ENCODE measurements around the gene THOC7.

THOC7 gene

DNA sequence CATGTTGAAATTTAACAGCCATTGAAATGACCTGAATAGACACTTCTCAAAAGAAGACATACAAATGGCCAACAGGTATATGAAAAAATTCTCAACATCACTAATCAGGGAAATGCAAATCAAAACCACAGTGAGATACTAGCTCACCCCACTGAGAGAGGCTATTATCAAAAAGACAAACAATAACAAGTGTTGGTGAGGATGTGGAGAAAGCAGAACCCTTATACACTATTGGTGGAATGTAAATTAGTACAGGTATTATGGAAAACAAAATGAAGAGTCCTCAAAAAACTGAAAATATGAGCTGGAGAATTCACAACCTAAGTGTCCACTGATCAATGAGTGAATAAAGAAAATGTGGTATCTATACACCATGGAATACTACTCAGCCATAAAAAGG lies 21.5 kb downstream of the THOC7 start:
- no peak for DNase-seq (ENCODE audit: low read depth)

DNA sequence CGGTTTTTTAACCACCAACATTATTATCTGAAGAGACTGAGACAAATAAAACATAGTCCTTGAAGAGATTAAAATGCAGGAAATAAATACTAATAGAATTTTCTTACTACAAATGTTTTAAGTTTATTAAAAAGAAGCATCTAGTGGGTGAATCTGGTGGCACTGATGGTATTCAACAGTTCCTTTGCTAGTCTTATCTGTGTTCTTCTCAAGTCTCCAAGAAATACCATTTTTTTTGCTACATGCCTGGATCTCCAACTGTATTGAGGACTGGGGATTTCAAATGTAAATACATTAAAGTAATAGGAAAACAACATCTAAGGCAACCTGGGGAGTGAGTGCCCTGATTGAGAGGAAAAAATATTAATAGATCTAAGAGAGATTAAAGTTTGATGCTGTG lies 21.9 kb downstream of the THOC7 start:
- DNase-seq (ENCODE audit: low read depth): no peak

DNA sequence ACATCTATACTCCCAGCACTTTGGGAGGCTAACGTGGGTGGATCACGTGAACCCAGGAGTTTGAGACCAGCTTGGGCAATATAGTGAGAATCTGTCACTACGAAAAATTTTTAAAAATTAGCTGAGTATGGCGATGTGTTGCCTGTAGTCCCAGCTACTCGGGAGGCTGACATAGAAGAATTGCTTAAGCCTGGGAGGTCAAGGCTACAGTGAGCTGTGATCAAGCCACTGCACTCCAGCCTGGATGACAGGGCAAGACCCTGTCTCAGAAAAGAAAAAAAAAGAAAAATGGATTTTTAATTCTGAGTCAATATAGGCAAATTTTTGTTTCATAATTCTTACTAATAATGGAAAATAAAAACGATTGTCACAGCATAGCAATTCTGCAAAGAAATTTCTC lies 31.2 kb downstream of the THOC7 start:
- DNase-seq (ENCODE audit: low read depth): no peak

DNA sequence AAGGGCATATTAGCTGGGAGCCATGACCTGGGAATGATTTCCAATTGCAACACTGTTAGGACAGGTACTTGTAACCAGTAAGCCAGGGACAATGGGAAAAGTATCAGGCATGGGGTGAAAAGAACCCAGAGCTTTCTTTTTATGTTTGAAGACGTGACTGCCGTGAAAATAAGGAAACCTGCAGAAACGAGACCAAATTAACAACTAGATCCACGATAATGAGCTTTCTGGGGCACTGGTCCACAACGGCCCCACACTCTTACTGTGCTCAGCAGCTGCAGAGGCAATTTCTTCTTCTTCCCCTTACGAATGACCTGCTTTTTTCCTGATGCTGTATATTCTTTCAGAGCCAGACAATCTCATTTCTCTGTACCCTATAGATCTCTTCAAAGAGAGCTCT lies 33.1 kb downstream of the THOC7 start:
- no peak for DNase-seq (ENCODE audit: low read depth)

DNA sequence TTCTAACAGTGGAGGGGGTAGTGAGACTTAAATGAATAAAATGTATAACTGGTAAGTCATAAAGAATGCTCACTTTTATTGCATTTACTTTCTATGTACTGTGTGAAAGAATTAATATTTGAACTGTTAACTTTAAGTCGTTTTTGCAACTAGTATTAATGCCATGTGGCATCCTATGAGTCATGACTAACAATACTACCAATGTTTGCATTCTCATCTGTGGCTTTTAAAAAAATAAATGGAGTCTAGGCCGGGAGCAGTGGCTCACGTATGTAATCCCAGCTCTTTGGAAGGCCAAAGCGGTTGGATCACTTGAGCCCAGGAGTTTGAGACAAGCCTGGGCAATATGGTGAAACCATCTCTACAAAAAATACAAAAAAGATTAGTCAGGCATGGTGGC lies 39.3 kb downstream of the THOC7 start:
- DNase-seq (ENCODE audit: low read depth): no peak

DNA sequence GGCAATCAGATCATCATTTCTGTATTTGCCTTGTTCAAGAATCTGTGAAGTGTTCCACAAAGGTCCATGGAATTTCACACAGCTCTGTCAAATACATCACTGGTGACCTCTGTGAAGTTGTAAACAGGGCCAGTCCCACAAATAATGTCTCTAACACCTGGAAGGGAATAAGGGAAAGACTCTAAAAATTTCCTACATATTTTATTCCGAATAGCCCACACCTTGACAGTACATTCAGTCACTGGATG lies 44.5 kb downstream of the THOC7 start, which contains the start of gene C3orf49:
Gene C3orf49, plus strand, starts transcription at position 149 of the 248 bp plus-strand sequence. CDS start 173 bp downstream, outside the sequence.
- DNase-seq (ENCODE audit: low read depth): no peak

DNA sequence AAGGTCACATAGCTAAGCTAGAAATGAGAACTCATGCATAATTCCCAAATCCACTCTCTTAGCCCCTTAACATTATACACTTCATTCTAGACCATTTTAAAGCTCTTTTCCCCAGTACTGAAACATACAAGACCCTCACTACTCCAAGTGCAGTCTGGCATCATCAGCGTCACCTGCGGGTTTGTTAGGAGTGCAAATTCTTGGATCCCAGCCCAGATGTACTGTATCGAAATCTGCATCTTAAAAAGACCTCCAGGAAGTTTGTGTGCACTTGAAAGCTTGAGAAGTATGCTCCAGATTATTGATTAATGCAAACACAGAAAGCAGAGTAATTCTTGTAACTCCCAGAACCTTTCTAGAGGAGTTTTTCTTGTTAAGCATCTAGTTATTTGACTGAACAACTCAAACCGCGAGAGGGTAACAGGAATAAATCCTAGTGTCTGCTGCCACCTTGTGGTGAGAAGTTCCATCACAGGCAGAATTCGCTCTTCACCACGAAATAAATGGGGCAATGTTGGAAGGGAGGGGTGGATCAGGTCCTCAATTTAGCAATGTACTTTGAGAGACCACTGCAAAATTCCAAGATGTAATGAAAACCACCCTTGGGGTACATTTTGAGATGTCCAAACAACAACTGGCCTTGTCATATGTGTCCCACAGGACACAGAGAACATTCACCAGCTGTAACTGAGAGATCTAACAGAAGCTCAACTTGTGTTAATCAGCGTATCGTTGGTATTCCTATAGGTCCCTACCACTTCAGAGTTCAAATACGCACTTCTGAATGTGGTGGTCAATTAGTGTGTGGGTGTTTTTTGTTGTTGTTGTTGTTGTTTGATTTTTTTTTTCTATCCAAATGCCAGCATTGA lies 45.1 kb downstream of the THOC7 start:
- DNase-seq (ENCODE audit: low read depth): no peak

DNA sequence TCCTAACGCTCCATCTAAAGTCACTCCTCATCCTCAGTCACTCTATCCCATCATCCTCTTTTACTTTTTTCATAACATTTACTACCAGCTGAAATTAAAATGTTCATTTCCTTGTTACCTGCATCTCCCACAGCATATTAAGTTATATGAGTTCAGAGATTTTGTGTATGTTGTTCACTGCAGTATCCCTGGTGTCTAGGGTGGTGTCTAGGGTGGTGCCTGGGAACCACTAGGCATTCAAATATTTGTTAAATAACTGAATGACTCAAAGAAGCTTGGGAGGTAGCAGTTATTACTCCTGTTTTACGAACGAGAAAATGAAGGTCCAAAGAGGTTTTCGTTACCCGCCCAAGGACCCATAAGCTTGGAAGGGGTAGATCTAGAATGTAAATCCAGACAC lies 46.4 kb downstream of the THOC7 start:
- DNase-seq (ENCODE audit: low read depth): no peak

DNA sequence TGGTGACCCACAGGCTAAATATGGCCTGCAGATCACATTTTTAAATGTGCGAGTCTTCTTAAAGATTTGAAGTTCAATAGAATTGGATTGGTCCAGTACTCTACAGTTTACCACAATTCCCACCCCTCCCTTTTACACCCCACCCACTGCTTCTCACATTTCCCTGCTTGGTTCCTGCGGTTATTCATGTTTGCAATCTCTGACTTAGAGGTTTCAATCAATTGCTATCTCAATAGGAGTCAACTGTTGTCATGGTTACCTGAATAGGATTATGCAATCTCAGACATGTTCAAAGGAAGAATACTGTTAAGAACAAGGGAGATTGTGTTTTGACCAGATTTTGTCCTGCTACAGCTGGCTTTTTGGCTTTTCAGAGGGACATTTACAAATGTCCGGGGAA lies 49.4 kb downstream of the THOC7 start:
- DNase-seq (ENCODE audit: low read depth): no peak

DNA sequence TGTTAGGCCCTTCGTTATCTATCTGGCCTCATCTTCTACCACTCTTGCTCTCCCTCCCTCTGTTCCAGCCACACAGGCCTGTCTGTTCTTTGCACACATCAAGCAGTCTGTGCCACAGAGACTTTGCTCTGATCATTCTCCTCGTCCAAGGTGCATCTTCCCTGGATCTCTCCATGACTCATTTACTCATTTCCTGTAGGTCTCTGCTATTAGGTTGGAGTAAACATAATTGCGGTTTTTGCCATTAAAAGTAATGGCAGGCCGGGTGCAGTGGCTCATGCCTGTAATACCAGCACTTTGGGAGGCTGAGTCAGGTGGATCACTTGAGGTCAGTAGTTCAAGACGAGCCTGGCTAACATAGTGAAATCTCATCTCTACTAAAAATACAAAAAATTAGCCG lies 54.0 kb downstream of the THOC7 start:
- no peak for DNase-seq (ENCODE audit: low read depth)

DNA sequence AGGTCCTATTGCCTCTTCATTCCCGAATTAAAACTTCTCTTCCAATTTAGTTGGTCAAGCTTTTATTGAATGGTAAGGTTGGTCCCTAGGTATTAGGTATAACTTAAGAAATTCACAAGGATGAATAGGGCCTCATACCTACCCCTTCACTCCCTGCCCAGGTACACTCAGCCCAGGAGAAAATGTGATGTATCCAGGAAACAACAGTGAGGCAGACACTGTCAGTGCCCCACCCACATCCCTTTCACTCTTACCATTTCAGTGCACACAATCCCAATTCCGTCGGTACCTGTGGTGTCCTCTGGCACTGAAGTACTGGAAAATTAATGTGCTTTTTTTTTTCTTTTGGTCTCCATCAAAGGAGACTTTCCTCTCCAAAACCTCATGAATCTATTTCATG lies 55.0 kb downstream of the THOC7 start:
- DNase-seq (ENCODE audit: low read depth): no peak

DNA sequence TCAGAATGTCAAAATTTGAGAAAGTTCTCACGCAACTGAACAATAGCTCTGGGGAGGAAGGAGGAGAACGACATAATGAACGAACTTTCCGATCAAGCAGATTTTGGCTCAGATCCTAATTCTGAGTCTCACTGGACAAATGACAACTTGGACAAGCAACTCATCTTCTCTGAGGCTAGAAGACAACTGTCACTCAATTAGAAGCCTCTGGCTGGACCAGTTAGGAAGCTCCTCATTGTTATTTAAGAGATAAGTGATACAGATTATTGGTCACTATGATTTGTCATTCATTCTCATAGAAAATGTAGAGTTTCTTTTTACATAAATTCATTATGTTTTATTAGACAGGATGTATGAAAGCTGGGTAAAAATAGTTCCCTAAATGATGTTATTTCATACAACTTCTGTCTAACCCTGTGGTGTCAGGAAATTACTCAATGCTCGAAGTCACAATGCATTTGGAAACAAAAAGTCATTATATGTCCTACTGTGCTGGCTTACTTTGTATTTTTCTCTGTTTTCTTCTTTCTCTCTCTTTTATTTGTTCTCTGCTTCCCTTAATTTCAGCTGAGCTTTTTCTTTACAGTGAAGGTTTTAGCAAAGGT lies 55.5 kb downstream of the THOC7 start:
- DNase-seq (ENCODE audit: low read depth): no peak

DNA sequence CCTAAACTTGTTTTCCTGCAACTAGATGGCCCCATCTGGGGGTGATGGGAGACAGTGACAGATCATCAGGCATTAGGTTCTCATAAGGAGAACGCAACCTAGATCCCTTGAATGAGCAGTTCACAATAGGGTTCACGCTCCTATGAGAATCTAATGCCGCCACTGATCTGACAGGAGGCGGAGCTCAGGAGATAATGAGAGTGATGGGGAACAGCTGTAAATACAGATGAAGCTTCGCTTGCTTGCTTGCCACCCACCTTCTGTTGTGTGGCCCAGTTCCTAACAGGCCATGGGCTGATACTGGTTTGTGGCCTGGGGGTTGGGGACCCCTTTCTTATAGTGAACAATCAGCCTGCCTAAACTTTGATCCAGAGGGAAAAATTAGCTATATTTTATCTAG lies 59.7 kb downstream of the THOC7 start:
- DNase-seq (ENCODE audit: low read depth): no peak

DNA sequence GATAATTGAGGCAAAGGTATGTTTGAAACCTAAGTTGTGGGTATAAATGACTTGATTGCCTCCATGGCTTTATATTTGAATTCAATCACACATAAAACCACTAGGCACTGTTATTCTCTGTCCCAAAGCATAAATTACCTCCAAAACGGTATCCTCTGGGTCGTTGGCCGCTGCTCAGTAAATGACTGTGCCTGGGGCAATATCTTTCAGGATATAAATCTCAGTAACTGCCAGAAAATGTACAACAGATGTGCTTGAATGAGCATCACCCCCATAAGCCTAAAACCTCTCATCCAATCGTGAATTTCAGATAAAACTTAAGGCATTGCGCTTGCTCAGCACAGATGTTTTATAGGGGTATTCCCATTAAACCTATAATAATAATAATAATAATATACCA lies 63.5 kb downstream of the THOC7 start:
- DNase-seq (ENCODE audit: low read depth): no peak

DNA sequence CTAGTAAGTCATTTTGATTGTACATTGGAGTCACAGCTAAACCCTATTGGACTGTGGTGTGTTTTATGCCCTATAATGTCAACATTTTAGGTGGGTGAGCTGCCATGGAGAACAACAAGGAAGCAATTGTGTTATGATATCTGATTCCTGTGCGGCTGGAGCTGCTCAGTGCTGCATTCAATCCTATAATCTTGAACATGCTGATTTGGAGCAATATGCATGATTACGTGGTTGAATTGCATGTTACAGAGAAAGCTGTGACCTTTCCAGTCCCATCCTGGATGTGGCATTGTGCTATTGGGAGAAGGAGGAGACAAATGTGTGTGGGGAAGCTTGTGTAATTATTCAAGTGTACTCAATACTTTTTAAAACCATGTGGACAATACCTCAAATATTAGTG lies 64.7 kb downstream of the THOC7 start:
- no peak for DNase-seq (ENCODE audit: low read depth)

DNA sequence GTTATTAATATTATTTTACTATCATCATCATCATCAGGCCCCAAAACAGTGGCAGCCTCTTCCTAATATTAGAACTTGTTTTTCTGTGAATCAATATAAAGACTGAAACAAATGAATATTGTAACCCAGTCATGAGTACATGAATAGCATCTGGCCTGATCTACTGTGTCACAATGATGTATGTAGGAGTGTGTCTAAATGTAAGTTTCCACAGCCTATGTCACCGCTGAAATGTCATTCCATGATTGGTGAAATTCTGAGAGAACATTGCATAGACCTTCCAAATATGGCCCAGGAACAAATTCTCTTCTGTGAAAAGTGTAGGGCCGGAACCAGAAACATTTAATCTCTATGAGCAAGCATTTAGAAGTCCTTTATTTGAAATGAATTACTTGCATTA lies 65.1 kb downstream of the THOC7 start:
- DNase-seq (ENCODE audit: low read depth): no peak

DNA sequence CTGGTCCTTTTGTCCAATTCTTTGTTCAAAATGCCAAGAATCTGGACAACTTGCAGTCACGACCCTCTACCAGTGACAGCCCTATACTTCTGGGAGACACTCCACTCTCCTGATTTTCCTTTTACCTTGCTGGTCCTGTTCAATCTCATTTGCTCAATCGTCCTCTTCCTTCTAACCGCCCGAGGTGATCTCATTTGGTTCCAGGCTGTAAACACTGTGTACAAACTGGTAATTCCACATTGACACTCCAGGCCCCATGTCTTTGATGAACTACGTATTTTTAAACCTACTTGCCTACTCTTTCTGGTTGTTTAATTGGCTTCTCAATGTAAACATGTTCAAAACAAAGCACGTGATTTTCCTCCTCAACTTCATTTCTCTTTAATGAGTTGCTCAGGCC lies 68.2 kb downstream of the THOC7 start:
- DNase-seq (ENCODE audit: low read depth): no peak

DNA sequence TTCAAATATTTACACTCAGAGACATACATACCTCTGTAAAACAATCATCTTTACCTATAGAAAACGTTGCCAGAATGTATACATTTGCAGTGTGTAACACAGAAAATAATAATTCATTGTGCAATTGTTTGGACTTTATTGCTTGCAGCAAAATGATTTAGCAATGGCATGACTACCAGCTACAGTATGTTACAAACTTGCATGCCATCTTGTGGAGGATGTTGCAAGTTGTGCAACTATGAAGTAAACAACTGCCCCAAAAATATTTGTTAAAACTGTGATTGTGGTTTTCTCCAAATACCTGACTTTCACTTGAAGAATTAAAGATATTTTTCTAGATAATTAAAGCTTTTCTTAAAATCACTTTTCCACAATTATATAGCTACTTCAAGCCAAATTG lies 71.6 kb downstream of the THOC7 start:
- DNase-seq (ENCODE audit: low read depth): no peak

Data from CMK (cell line).